Prostate gland (tissue), 2 donors: ENCODE measurements around the gene IL11RA. TPM values are rescaled to one million over a fixed set of nuclear protein-coding genes. Genes with fewer than 3 reads are reported as not detected.

Source experiments
- DNase-seq: peaks from one replicate; pipeline ENCODE4 v3.0.0-alpha.2; 2019; ENCODE audit warnings: low spot score
- H3K27ac ChIP-seq, 2 donors: fragments of 200-600 bp; sonication (generic); 2 replicates each; pipeline ENCODE4 v1.5.1; 2017 to 2019
- H3K27me3 ChIP-seq: fragments of 200-600 bp; sonication (generic); replicated peaks from 2 replicates; pipeline ENCODE4 v1.5.1; 2019; ENCODE audit not compliant: insufficient read depth
- H3K36me3 ChIP-seq, 2 donors: fragments of 200-600 bp; sonication (generic); 1 replicate in 1 of 2; 2 replicates in 1 of 2; pipeline versions ENCODE4 v1.5.1 to v1.8.1; 2017 to 2019
- H3K4me1 ChIP-seq: fragments of 200-600 bp; sonication (generic); replicated peaks from 2 replicates; pipeline ENCODE4 v1.5.1; 2019
- H3K4me3 ChIP-seq, 2 donors: fragments of 200-600 bp; sonication (generic); 2 replicates each; pipeline ENCODE4 v1.5.1; 2017 to 2019
- H3K9me3 ChIP-seq: fragments of 200-600 bp; sonication (generic); 2 replicates; pipeline ENCODE4 v1.5.1; 2017
- POLR2A ChIP-seq: fragments of 450-650 bp; IDR thresholded peaks from one replicate; pipeline ENCODE4 v1.6.1; 2016; ENCODE audit warnings: antibody characterized with exemption, mild to moderate bottlenecking
- POLR2AphosphoS5 ChIP-seq: sonication (generic); formaldehyde crosslinking; IDR thresholded peaks from one replicate; pipeline ENCODE4 v1.6.1; 2017; ENCODE audit warnings: antibody characterized with exemption
- WGBS: methylation state at CpG from one replicate; pipeline ENCODE4 v1.1.5; 2018; 5-methylcytosine and 5-hydroxymethylcytosine counted together
- intact Hi-C: fragments of 100-400 bp; cut with DNase I; formaldehyde crosslinking; loops from one replicate; pipeline ENCODE4 v1.14.2; 2022
- total RNA-seq, 2 donors: library from RNA; depleted of rRNA; stranded (reverse); fragments of >200 nt; gene quantifications; one replicate each; pipeline ENCODE4 v1.1.0, GENCODE V29; 2016
- TF ChIP-seq, protein P1 (sequence below), 4 experiments: fragments of 200-600 bp in 2 of 4; fragments of 450-650 bp in 2 of 4; sonication (generic) in 2 of 4; IDR thresholded peaks; 1 replicate in 3 of 4; 2 replicates in 1 of 4; pipeline ENCODE4 v1.5.1; 2016 to 2019; ENCODE audit warnings: antibody characterized with exemption in 4 of 4, mild to moderate bottlenecking in 2 of 4, moderate library complexity in 2 of 4

The IL11RA gene
- total RNA-seq, 2 donors from 2014 or later: 25.8 to 73.5 TPM

DNA sequence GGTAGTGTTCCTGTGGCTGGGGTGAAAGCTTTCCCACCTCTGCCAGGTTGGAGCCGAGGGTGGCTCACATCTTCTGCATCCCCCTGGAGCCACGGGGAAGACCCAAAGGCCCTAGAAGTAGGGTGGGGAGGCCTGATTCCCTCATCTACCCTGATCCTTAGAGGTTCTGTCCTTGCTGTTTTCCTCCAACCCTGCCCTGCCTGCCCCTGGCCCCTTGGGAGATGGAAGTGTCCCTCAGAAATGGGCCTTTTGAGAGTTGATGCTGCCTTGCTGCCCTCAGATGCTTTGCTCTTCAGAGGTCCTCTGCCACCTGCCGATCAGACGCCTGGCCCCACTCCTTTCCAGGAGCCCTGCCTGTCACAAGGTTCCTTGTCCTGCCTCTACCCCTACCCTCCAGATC, 32.8 kb downstream of the IL11RA start:
- TF ChIP-seq POLR2A: no peak
- no peak for TF ChIP-seq POLR2AphosphoS5
- TF ChIP-seq, protein P1, sequence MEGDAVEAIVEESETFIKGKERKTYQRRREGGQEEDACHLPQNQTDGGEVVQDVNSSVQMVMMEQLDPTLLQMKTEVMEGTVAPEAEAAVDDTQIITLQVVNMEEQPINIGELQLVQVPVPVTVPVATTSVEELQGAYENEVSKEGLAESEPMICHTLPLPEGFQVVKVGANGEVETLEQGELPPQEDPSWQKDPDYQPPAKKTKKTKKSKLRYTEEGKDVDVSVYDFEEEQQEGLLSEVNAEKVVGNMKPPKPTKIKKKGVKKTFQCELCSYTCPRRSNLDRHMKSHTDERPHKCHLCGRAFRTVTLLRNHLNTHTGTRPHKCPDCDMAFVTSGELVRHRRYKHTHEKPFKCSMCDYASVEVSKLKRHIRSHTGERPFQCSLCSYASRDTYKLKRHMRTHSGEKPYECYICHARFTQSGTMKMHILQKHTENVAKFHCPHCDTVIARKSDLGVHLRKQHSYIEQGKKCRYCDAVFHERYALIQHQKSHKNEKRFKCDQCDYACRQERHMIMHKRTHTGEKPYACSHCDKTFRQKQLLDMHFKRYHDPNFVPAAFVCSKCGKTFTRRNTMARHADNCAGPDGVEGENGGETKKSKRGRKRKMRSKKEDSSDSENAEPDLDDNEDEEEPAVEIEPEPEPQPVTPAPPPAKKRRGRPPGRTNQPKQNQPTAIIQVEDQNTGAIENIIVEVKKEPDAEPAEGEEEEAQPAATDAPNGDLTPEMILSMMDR (IDR thresholded peaks at IDR 0.05): no peak
- WGBS: 96% methylated on average over 4 of the region's 4 CpGs
- no peaks in the 10 kb centered on the region for H3K36me3 ChIP-seq
- intact Hi-C loops: no loop called here
- no peaks in the 10 kb centered on the region for H3K9me3 ChIP-seq
- H3K4me1 ChIP-seq: peaks cover 10% of the 10 kb centered on the region
- no peak overlapping the region for H3K4me3 ChIP-seq
- DNase-seq: no peak
- H3K27me3 ChIP-seq: no peaks in the 10 kb centered on the region
- H3K27ac ChIP-seq: no peak overlapping the region

DNA sequence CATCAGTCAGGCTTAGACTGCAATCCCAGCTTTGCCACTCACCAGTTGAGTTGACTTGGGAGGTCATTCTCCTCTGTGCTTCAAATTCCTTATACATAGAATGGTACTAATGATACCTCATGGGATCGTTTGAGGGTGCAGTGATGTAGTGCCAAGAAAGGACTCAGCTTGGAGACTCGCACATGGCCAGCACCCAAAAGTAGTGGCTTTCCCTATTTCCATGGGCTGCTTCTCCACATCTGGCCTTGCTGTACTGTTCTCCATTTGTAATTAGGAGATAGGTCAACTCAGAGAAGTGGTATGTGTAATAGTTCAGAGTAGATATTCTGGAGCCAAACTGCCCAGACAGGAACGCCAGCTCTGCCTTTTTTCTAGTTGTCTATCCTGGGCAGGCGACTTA, 33.6 kb downstream of the IL11RA start:
- no peak overlapping the region for H3K27ac ChIP-seq
- no peak overlapping the region for H3K4me3 ChIP-seq
- H3K36me3 ChIP-seq: no peaks in the 10 kb centered on the region
- H3K9me3 ChIP-seq: no peaks in the 10 kb centered on the region
- no peak for DNase-seq
- TF ChIP-seq POLR2A (no peak), POLR2AphosphoS5 (no peak)
- TF ChIP-seq, protein P1 (IDR thresholded peaks at IDR 0.05): no peak
- intact Hi-C loops: no loop called here
- H3K27me3 ChIP-seq: no peaks in the 10 kb centered on the region
- peaks cover 10% of the 10 kb centered on the region for H3K4me1 ChIP-seq
- WGBS: 95% methylated on average over 4 of the region's 4 CpGs

DNA sequence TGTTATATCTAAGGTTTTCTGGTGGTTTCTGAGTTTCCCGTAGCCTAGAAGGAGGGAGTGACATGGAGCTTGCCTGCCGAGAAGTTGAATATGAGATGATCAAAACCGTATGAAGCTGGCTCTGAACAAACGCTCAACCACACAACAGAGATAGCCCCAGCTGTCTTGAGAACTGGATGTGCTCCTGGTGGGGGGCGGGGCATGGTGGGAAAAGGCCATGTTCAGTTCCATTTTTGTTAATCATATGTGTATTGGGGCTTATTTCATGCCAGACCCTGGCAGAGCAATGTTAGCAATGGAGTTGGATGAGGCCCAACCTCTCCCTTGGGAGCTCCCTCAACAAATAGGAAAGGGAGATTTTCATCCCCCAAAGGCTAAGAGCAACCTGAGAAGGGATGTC, 34.2 kb downstream of the IL11RA start:
- no peak overlapping the region for H3K27ac ChIP-seq
- H3K27me3 ChIP-seq: no peaks in the 10 kb centered on the region
- H3K9me3 ChIP-seq: no peaks in the 10 kb centered on the region
- intact Hi-C loops: no loop called here
- TF ChIP-seq, protein P1 (IDR thresholded peaks at IDR 0.05): no peak
- TF ChIP-seq POLR2AphosphoS5 (no peak), POLR2A (no peak)
- no peaks in the 10 kb centered on the region for H3K36me3 ChIP-seq
- H3K4me3 ChIP-seq: no peak overlapping the region
- WGBS: 77% methylated on average over 5 of the region's 5 CpGs
- no peak for DNase-seq
- H3K4me1 ChIP-seq: peaks cover 10% of the 10 kb centered on the region

DNA sequence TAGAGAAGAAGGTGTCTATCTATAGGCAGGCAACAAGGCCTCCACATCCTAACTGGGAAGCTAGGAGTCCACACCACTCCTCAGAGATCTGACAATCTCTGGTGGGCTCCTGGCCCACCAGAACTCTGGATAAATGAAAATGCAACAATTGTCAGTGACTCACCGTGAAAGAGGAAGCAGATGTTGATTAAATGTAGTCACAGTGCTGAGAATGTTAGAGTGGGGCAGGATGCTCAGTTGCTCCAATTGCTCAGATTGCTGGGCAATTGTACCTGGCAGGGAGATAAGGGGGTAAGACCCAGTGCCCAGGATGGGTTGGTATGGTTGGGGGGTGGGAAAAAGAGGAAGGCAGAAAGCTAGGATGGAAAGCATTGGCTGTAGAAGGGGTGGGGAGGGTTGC, 34.7 kb downstream of the IL11RA start:
- H3K4me1 ChIP-seq: peaks cover 10% of the 10 kb centered on the region
- H3K27ac ChIP-seq: no peak overlapping the region
- no peak overlapping the region for H3K4me3 ChIP-seq
- no peaks in the 10 kb centered on the region for H3K9me3 ChIP-seq
- TF ChIP-seq, protein P1 (IDR thresholded peaks at IDR 0.05): no peak
- TF ChIP-seq POLR2AphosphoS5 (no peak), POLR2A (no peak)
- no peaks in the 10 kb centered on the region for H3K36me3 ChIP-seq
- intact Hi-C loops: no loop called here
- WGBS: 65% methylated on average over 1 of the region's 1 CpG
- H3K27me3 ChIP-seq: no peaks in the 10 kb centered on the region
- DNase-seq: no peak

DNA sequence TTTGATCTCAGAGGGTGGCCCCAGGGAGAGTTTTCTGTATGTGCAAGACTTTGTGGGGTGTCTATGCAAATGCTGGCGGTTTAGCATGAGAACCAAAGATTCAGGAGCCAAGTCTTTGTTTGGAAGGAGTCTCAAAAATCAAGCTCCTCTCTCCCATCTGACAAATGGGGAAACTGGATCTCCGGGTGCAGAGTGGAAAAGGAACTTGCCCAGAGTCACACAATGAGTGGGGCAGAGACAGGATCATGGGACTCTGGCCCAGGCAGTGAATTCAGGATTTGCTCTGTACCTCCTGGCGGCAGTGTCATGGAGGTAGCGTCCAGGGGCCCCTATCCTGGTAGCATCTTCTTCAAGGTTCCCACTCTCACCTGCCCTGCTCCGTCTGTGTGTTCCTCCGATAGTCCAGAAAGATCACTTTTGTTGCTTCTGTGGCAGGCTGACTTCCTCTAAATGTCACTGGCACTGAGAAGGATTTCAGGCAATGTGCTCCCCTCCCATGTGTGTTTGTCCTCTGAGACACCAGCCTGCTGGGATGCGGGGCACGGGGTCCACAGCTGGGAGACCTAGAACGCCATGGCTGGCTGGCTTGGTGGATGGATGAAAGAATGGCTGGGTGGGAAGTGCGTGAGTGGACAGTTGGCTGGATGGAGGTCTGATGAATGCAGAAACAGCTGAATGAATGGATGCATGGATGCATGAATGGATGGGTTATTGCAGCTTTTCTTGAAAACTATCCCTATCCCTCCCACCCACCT, 35.5 kb downstream of the IL11RA start:
- H3K4me3 ChIP-seq: no peak overlapping the region
- peaks cover 10% of the 10 kb centered on the region for H3K4me1 ChIP-seq
- intact Hi-C loops: no loop called here

More for the DNA sequence above, 35.5 kb downstream of the IL11RA start:
- DNase-seq: no peak
- WGBS: 76% methylated on average over 10 of the region's 10 CpGs
- Histone ChIP-seq H3K27me3 (no peaks in the 10 kb centered on the region), H3K36me3 (no peaks in the 10 kb centered on the region), H3K9me3 (no peaks in the 10 kb centered on the region), H3K27ac (no peak overlapping the region)
- TF ChIP-seq, protein P1 (IDR thresholded peaks at IDR 0.05): no peak
- no peak for TF ChIP-seq POLR2AphosphoS5
- no peak for TF ChIP-seq POLR2A
